ENCODE results near the gene ZBTB22.
"Not testable (repeated sequence)": the region's sequence is repeated elsewhere in the genome, so short reads cannot be mapped to it uniquely, and the experiment has no call there.

The ZBTB22 gene

GRCh38 chr6:33280539-33280938 is 37.0 kb downstream of the ZBTB22 start:
- no peak for DNase-seq (ENCODE audit: extremely low read depth in 1 of 2, low read depth in 1 of 2)

- no peak for DNase-seq (ENCODE audit: extremely low read depth in 1 of 2, low read depth in 1 of 2)
These were observed 37.5 kb downstream of the ZBTB22 start for GRCh38 chr6:33279971-33280511.

- DNase-seq (ENCODE audit: extremely low read depth in 1 of 2, low read depth in 1 of 2) = no peak
These were observed 38.3 kb downstream of the ZBTB22 start for GRCh38 chr6:33279257-33279695.

- no peak for DNase-seq (ENCODE audit: extremely low read depth in 1 of 2, low read depth in 1 of 2)
These were observed 38.7 kb downstream of the ZBTB22 start for GRCh38 chr6:33278810-33279209.

GRCh38 chr6:33278392-33278741 is 39.2 kb downstream of the ZBTB22 start:
- DNase-seq (ENCODE audit: extremely low read depth in 1 of 2, low read depth in 1 of 2) = no peak

GRCh38 chr6:33277663-33278391 is 39.7 kb downstream of the ZBTB22 start:
- no peak for DNase-seq (ENCODE audit: extremely low read depth in 1 of 2, low read depth in 1 of 2)

GRCh38 chr6:33276864-33277662 is 40.5 kb downstream of the ZBTB22 start, which contains the start of gene B3GALT4:
Gene B3GALT4 (plus strand): TSS chr6:33277123. CDS start chr6:33277420, 297 bp downstream.
- DNase-seq (ENCODE audit: extremely low read depth in 1 of 2, low read depth in 1 of 2) = peak; percentile 77 to 82

- no peak for DNase-seq (ENCODE audit: extremely low read depth in 1 of 2, low read depth in 1 of 2)
These were observed 41.0 kb downstream of the ZBTB22 start for GRCh38 chr6:33276581-33276863.

GRCh38 chr6:33275795-33276580 is 41.6 kb downstream of the ZBTB22 start:
- DNase-seq (ENCODE audit: extremely low read depth in 1 of 2, low read depth in 1 of 2) = not testable (repeated sequence)

- DNase-seq (ENCODE audit: extremely low read depth in 1 of 2, low read depth in 1 of 2) = no peak
These were observed 43.3 kb downstream of the ZBTB22 start for GRCh38 chr6:33273924-33274902.

GRCh38 chr6:33273129-33273923 is 44.2 kb downstream of the ZBTB22 start:
- no peak for DNase-seq (ENCODE audit: extremely low read depth in 1 of 2, low read depth in 1 of 2)

GRCh38 chr6:33272275-33273128 is 45.0 kb downstream of the ZBTB22 start:
- no peak for DNase-seq (ENCODE audit: extremely low read depth in 1 of 2, low read depth in 1 of 2)

GRCh38 chr6:33271468-33272274 is 45.9 kb downstream of the ZBTB22 start, which contains the start of the genes RPS18 and VPS52:
Gene RPS18 (plus strand): TSS chr6:33272075. CDS start chr6:33272120, 45 bp downstream.
Gene VPS52 (minus strand): TSS chr6:33271876. CDS start chr6:33271675, 201 bp downstream.
- DNase-seq (ENCODE audit: extremely low read depth in 1 of 2, low read depth in 1 of 2) = peak; percentile 72 to 89

GRCh38 chr6:33271117-33271467 is 46.5 kb downstream of the ZBTB22 start:
- no peak for DNase-seq (ENCODE audit: extremely low read depth in 1 of 2, low read depth in 1 of 2)
